ENCODE data around the gene KLHDC3.
"Not testable (repeated sequence)": the region's sequence is repeated elsewhere in the genome, so short reads cannot be mapped to it uniquely, and the experiment has no call there.

KLHDC3 gene

GRCh38 chr6:43029120-43029519, 15.1 kb downstream of the KLHDC3 start:
- DNase-seq (ENCODE audit: low spot score) = no peak

- no peak for DNase-seq (ENCODE audit: low spot score)
These were observed 18.3 kb downstream of the KLHDC3 start for GRCh38 chr6:43032326-43032725.

- DNase-seq (ENCODE audit: low spot score) = no peak
These were observed 19.6 kb downstream of the KLHDC3 start for GRCh38 chr6:43033496-43034189.

GRCh38 chr6:43034190-43034525, 20.1 kb downstream of the KLHDC3 start:
- DNase-seq (ENCODE audit: low spot score) = no peak

- no peak for DNase-seq (ENCODE audit: low spot score)
These were observed 21.6 kb downstream of the KLHDC3 start for GRCh38 chr6:43035495-43036194.

GRCh38 chr6:43036712-43037111, 22.7 kb downstream of the KLHDC3 start:
- no peak for DNase-seq (ENCODE audit: low spot score)

GRCh38 chr6:43037197-43037596, 23.1 kb downstream of the KLHDC3 start:
- no peak for DNase-seq (ENCODE audit: low spot score)

GRCh38 chr6:43037706-43038105, 23.7 kb downstream of the KLHDC3 start:
- DNase-seq (ENCODE audit: low spot score) = no peak

- DNase-seq (ENCODE audit: low spot score) = no peak
These were observed 24.7 kb downstream of the KLHDC3 start for GRCh38 chr6:43038727-43039126.

GRCh38 chr6:43040542-43041257, 26.7 kb downstream of the KLHDC3 start:
- no peak for DNase-seq (ENCODE audit: low spot score)

- DNase-seq (ENCODE audit: low spot score) = not testable (repeated sequence)
These were observed 27.4 kb downstream of the KLHDC3 start for GRCh38 chr6:43041475-43041874.

- DNase-seq (ENCODE audit: low spot score) = no peak
These were observed 29.3 kb downstream of the KLHDC3 start for GRCh38 chr6:43043310-43043709.

GRCh38 chr6:43045371-43045930, 31.4 kb downstream of the KLHDC3 start:
- DNase-seq (ENCODE audit: low spot score) = no peak

GRCh38 chr6:43047998-43048397, 33.9 kb downstream of the KLHDC3 start:
- no peak for DNase-seq (ENCODE audit: low spot score)

GRCh38 chr6:43050981-43051380, 36.9 kb downstream of the KLHDC3 start:
- no peak for DNase-seq (ENCODE audit: low spot score)

GRCh38 chr6:43052225-43052841, 38.3 kb downstream of the KLHDC3 start:
- DNase-seq (ENCODE audit: low spot score) = no peak

GRCh38 chr6:43052842-43053544, 38.9 kb downstream of the KLHDC3 start:
- no peak for DNase-seq (ENCODE audit: low spot score)

- DNase-seq (ENCODE audit: low spot score) = peak; percentile 96
These were observed 39.6 kb downstream of the KLHDC3 start, which contains the start of gene CUL7 for GRCh38 chr6:43053545-43054205. Gene CUL7 (minus strand): TSS chr6:43053851. CDS start chr6:43052788, 1,063 bp downstream.

- no peak for DNase-seq (ENCODE audit: low spot score)
These were observed 40.3 kb downstream of the KLHDC3 start for GRCh38 chr6:43054206-43054943.

GRCh38 chr6:43055966-43056365, 41.9 kb downstream of the KLHDC3 start:
- DNase-seq (ENCODE audit: low spot score) = no peak

All from left forelimb (tissue), 1 donor.